DND-41 (cell line): Measurements from ENCODE around the gene FGFR3.

Experiments
- EZH2 ChIP-seq: IDR thresholded peaks from 3 replicates; pipeline ENCODE4 v1.6.1; 2012; ENCODE audit warnings: borderline replicate concordance, low read depth, mild to moderate bottlenecking, moderate library complexity, low read length, inconsistent platforms; ENCODE audit not compliant: severe bottlenecking
- TF ChIP-seq, protein P1 (sequence below): IDR thresholded peaks from 2 replicates; pipeline ENCODE4 v1.5.1; 2012; ENCODE audit warnings: borderline replicate concordance, low read length, moderate library complexity, mild to moderate bottlenecking; ENCODE audit not compliant: poor library complexity, severe bottlenecking; ENCODE audit errors: extremely low read depth

DNA sequence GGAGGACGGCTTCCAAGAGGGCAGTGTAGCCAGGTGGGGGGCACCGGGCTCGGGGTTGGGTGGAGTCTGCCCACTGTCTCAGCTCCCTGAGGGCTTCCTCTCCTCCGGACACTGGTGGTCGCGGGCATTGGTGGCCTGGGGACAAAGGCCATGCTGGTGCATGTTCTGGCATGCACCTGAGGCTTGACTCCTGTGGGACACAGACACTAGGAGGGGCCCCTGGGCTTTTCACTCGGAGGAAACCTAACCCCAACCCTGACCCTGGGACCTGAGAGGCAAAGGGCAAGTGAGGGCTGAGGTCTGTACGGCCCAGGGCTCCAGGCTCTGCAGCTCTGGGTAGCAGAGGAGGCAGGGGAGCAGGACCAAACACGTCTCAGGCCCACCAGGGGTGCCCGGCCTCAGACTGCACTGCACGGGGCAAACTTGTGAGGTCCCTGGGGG, 22.3 kb upstream of the FGFR3 start:
- TF ChIP-seq, protein P1, sequence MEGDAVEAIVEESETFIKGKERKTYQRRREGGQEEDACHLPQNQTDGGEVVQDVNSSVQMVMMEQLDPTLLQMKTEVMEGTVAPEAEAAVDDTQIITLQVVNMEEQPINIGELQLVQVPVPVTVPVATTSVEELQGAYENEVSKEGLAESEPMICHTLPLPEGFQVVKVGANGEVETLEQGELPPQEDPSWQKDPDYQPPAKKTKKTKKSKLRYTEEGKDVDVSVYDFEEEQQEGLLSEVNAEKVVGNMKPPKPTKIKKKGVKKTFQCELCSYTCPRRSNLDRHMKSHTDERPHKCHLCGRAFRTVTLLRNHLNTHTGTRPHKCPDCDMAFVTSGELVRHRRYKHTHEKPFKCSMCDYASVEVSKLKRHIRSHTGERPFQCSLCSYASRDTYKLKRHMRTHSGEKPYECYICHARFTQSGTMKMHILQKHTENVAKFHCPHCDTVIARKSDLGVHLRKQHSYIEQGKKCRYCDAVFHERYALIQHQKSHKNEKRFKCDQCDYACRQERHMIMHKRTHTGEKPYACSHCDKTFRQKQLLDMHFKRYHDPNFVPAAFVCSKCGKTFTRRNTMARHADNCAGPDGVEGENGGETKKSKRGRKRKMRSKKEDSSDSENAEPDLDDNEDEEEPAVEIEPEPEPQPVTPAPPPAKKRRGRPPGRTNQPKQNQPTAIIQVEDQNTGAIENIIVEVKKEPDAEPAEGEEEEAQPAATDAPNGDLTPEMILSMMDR = no peak
- no peak for TF ChIP-seq EZH2
